Trophoblast cell (in vitro differentiated cells and primary cell): ENCODE results near the gene MRTFA.

Source experiments
- DNase-seq, 2 donors: peaks; one replicate each; pipeline ENCODE4 v3.0.0-alpha.2; 2016
- H2AFZ ChIP-seq: 2 replicates; pipeline ENCODE4 v1.6.1; 2013; ENCODE audit warnings: low read length, moderate library complexity, mild to moderate bottlenecking; ENCODE audit not compliant: insufficient read depth, poor library complexity
- H2AK5ac ChIP-seq: 2 replicates; pipeline ENCODE4 v1.6.1; 2013; ENCODE audit warnings: mild to moderate bottlenecking, low read length
- H2BK120ac ChIP-seq: 2 replicates; pipeline ENCODE4 v1.6.1; 2013; ENCODE audit warnings: low read length, mild to moderate bottlenecking, moderate library complexity; ENCODE audit not compliant: insufficient read depth, poor library complexity
- H2BK12ac ChIP-seq: 2 replicates; pipeline ENCODE4 v1.6.1; 2013; ENCODE audit warnings: mild to moderate bottlenecking, low read length, moderate library complexity
- H2BK5ac ChIP-seq: 2 replicates; pipeline ENCODE4 v1.6.1; 2013; ENCODE audit warnings: low read length, low read depth, moderate library complexity, mild to moderate bottlenecking; ENCODE audit not compliant: poor library complexity
- H3K14ac ChIP-seq: 2 replicates; pipeline ENCODE4 v1.6.1; 2013; ENCODE audit warnings: mild to moderate bottlenecking, low read length
- H3K18ac ChIP-seq: 2 replicates; pipeline ENCODE4 v1.6.1; 2013; ENCODE audit warnings: mild to moderate bottlenecking, low read length
- H3K23ac ChIP-seq: 2 replicates; pipeline ENCODE4 v1.6.1; 2013; ENCODE audit warnings: low read length
- H3K27ac ChIP-seq: 2 replicates; pipeline ENCODE4 v1.5.1; 2013; ENCODE audit warnings: low read depth, mild to moderate bottlenecking, inconsistent platforms, low read length, moderate library complexity
- H3K27me3 ChIP-seq: 2 replicates; pipeline ENCODE4 v1.6.1; 2013; ENCODE audit warnings: inconsistent platforms, mild to moderate bottlenecking, low read length, moderate library complexity; ENCODE audit not compliant: insufficient read depth
- H3K36me3 ChIP-seq, 2 experiments: 1 replicate in 1 of 2; 2 replicates in 1 of 2; pipeline ENCODE4 v1.6.1; 2013; ENCODE audit warnings: low read length in 2 of 2, mild to moderate bottlenecking in 2 of 2, moderate library complexity in 1 of 2; ENCODE audit not compliant: insufficient read depth in 2 of 2, control insufficient read depth in 1 of 2
- H3K4ac ChIP-seq: 2 replicates; pipeline ENCODE4 v1.6.1; 2013; ENCODE audit warnings: low read depth, mild to moderate bottlenecking, low read length, moderate library complexity
- H3K4me1 ChIP-seq, 2 experiments: 1 replicate in 1 of 2; 2 replicates in 1 of 2; pipeline ENCODE4 v1.6.1; 2013; ENCODE audit warnings: low read length in 2 of 2, mild to moderate bottlenecking in 2 of 2, moderate library complexity in 1 of 2; ENCODE audit not compliant: insufficient read depth in 2 of 2, control insufficient read depth in 1 of 2
- H3K4me2 ChIP-seq: 2 replicates; pipeline ENCODE4 v1.6.1; 2013; ENCODE audit warnings: inconsistent platforms, mild to moderate bottlenecking, low read length, moderate library complexity
- H3K4me3 ChIP-seq: 2 replicates; pipeline ENCODE4 v1.5.1; 2013; ENCODE audit warnings: mild to moderate bottlenecking, low read depth, low read length, inconsistent platforms
- H3K79me1 ChIP-seq: one replicate; pipeline ENCODE4 v1.6.1; 2013; ENCODE audit warnings: low read length
- H3K79me2 ChIP-seq: 2 replicates; pipeline ENCODE4 v1.6.1; 2013; ENCODE audit warnings: low read length, mild to moderate bottlenecking; ENCODE audit not compliant: control insufficient read depth, insufficient read depth, poor library complexity
- H3K9ac ChIP-seq: 2 replicates; pipeline ENCODE4 v1.6.1; 2013; ENCODE audit warnings: mild to moderate bottlenecking, low read length
- H3K9me3 ChIP-seq: 2 replicates; pipeline ENCODE4 v1.6.1; 2013; ENCODE audit warnings: low read depth, mild to moderate bottlenecking, control low read depth, inconsistent platforms, low read length; ENCODE audit not compliant: insufficient read depth
- H4K12ac ChIP-seq: 2 replicates; pipeline ENCODE4 v1.6.1; 2013; ENCODE audit warnings: low read depth, mild to moderate bottlenecking, low read length, moderate library complexity
- H4K8ac ChIP-seq: 2 replicates; pipeline ENCODE4 v1.6.1; 2013; ENCODE audit warnings: low read depth, mild to moderate bottlenecking, low read length, moderate library complexity
- H4K91ac ChIP-seq: one replicate; pipeline ENCODE4 v1.6.1; 2013; ENCODE audit warnings: low read depth, mild to moderate bottlenecking, low read length, moderate library complexity
- WGBS: extraction: QIAGEN DNeasy Blood & Tissue Kit; methylation state at CpG from one replicate; pipeline ENCODE4 v1.1.7; 2013; ENCODE audit warnings: missing lambda C conversion rate; ENCODE audit not compliant: insufficient read length, insufficient coverage; ENCODE audit errors: extremely low coverage; 5-methylcytosine and 5-hydroxymethylcytosine counted together

Gene MRTFA

GRCh38 chr22:40645579-40646197 lies 9.2 kb upstream of the MRTFA start:
- H3K4me1 ChIP-seq = peaks cover 4 to 5% of the 10 kb centered on the region in 2 experiments
- WGBS = no CpG with 5 or more reads among the region's 4 CpGs

DNA sequence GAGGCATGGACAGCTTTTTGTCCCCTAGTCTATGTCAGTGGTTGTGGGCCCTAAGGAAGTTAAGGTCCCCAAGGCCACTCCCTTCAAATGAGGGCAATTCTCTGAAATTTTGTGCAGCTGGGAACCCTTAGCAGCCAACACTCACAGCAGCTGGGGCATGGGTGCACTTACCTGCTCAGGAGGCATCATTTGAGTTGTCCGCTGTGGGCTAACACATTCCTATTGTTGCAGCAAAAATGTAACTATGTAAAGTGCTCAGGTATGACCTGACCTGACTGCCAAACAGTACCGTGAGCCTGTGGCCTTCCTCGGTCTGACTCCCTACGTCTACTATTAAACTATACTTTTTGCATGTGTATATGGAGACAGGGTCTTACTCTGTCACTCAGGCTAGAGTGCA lies 5.8 kb upstream of the MRTFA start:
- WGBS = no CpG with 5 or more reads among the region's 4 CpGs
- Histone ChIP-seq H4K91ac (peak overlapping the region; percentile 27), H2BK120ac (no peak overlapping the region), H3K36me3 (no peaks in the 10 kb centered on the region), H3K27me3 (no peaks in the 10 kb centered on the region), H3K9ac (no peak overlapping the region), H3K79me1 (peaks cover 5% of the 10 kb centered on the region), H3K14ac (no peak overlapping the region), H2BK5ac (no peak overlapping the region), H3K27ac (no peak overlapping the region), H3K18ac (peak overlapping the region; percentile 44), H3K4me1 (peaks cover 5 to 6% of the 10 kb centered on the region in 2 experiments), H3K4me2 (no peak overlapping the region), H2AFZ (no peak overlapping the region), H2BK12ac (peak overlapping the region; percentile 75), H3K79me2 (no peaks in the 10 kb centered on the region), H3K4ac (no peak overlapping the region), H4K12ac (no peak overlapping the region), H3K4me3 (no peak overlapping the region), H3K9me3 (no peaks in the 10 kb centered on the region), H2AK5ac (peak overlapping the region; percentile 9), H4K8ac (no peak overlapping the region), H3K23ac (no peak overlapping the region)
- peak; percentile 73 to 84 for DNase-seq

More at GRCh38 chr22:40645579-40646197, 9.2 kb upstream of the MRTFA start:
- Histone ChIP-seq H3K79me2 (no peaks in the 10 kb centered on the region), H3K18ac (no peak overlapping the region), H3K9ac (no peak overlapping the region), H3K27ac (peak overlapping the region; percentile 26), H2AK5ac (peak overlapping the region; percentile 95), H3K23ac (no peak overlapping the region), H2AFZ (no peak overlapping the region), H4K12ac (no peak overlapping the region), H3K36me3 (no peaks in the 10 kb centered on the region), H3K4me3 (no peak overlapping the region), H4K8ac (peak overlapping the region; percentile 84), H2BK120ac (peak overlapping the region; percentile 63), H3K14ac (peak overlapping the region; percentile 73), H2BK5ac (peak overlapping the region; percentile 68), H2BK12ac (peak overlapping the region; percentile 69), H3K4ac (peak overlapping the region; percentile 40), H4K91ac (peak overlapping the region; percentile 89), H3K4me2 (no peak overlapping the region), H3K9me3 (peaks cover 1% of the 10 kb centered on the region), H3K79me1 (peaks cover 5% of the 10 kb centered on the region), H3K27me3 (no peaks in the 10 kb centered on the region)
- DNase-seq = no peak

- H2AFZ ChIP-seq = no peak overlapping the region
- no peaks in the 10 kb centered on the region for H3K9me3 ChIP-seq
- H3K23ac ChIP-seq = no peak overlapping the region
- no peak overlapping the region for H3K9ac ChIP-seq
- H3K14ac ChIP-seq = no peak overlapping the region
- H3K4ac ChIP-seq = no peak overlapping the region
- H3K18ac ChIP-seq = no peak overlapping the region
- peaks cover 5 to 6% of the 10 kb centered on the region in 2 experiments for H3K4me1 ChIP-seq
- H3K79me1 ChIP-seq = peaks cover 10% of the 10 kb centered on the region
- H2AK5ac ChIP-seq = peak overlapping the region; percentile 30
- no peak overlapping the region for H4K12ac ChIP-seq
- H3K4me2 ChIP-seq = no peak overlapping the region
- DNase-seq = no peak
- H3K27me3 ChIP-seq = no peaks in the 10 kb centered on the region
- no peak overlapping the region for H3K27ac ChIP-seq
- no peak overlapping the region for H4K8ac ChIP-seq
- H2BK120ac ChIP-seq = no peak overlapping the region
- no peak overlapping the region for H4K91ac ChIP-seq
- H2BK12ac ChIP-seq = peak overlapping the region; percentile 36
- H3K79me2 ChIP-seq = peaks cover 4% of the 10 kb centered on the region
- no peak overlapping the region for H2BK5ac ChIP-seq
- WGBS = no CpG with 5 or more reads among the region's 6 CpGs
- no peaks in the 10 kb centered on the region for H3K36me3 ChIP-seq
- no peak overlapping the region for H3K4me3 ChIP-seq
Observed at GRCh38 chr22:40641269-40641668, 4.8 kb upstream of the MRTFA start.

- Histone ChIP-seq H4K12ac (no peak overlapping the region), H3K23ac (no peak overlapping the region), H3K79me1 (peaks cover 9% of the 10 kb centered on the region), H3K27ac (no peak overlapping the region), H3K36me3 (no peaks in the 10 kb centered on the region), H3K4me3 (no peak overlapping the region), H3K18ac (no peak overlapping the region), H3K4ac (no peak overlapping the region), H2BK5ac (no peak overlapping the region), H2AFZ (no peak overlapping the region), H2AK5ac (no peak overlapping the region), H3K9ac (no peak overlapping the region), H3K27me3 (no peaks in the 10 kb centered on the region), H4K8ac (no peak overlapping the region), H3K79me2 (peaks cover 20% of the 10 kb centered on the region), H2BK120ac (no peak overlapping the region), H2BK12ac (no peak overlapping the region), H4K91ac (no peak overlapping the region), H3K9me3 (no peaks in the 10 kb centered on the region), H3K14ac (no peak overlapping the region), H3K4me2 (no peak overlapping the region), H3K4me1 (peaks cover 9 to 12% of the 10 kb centered on the region in 2 experiments)
- peak; percentile 76 to 82 for DNase-seq
- no CpG with 5 or more reads among the region's 17 CpGs for WGBS
Observed at GRCh38 chr22:40638261-40638660, 1.7 kb upstream of the MRTFA start.
